GM21825 (cell line): ENCODE measurements around the gene ATP13A3.

Experiments used
- ATAC-seq: cut with Tn5 transposase; IDR thresholded peaks from one replicate; pipeline ENCODE4 v1.9.1; 2021; ENCODE audit warnings: mild to moderate bottlenecking, moderate library complexity; ENCODE audit not compliant: unreplicated experiment

ATP13A3 gene

DNA sequence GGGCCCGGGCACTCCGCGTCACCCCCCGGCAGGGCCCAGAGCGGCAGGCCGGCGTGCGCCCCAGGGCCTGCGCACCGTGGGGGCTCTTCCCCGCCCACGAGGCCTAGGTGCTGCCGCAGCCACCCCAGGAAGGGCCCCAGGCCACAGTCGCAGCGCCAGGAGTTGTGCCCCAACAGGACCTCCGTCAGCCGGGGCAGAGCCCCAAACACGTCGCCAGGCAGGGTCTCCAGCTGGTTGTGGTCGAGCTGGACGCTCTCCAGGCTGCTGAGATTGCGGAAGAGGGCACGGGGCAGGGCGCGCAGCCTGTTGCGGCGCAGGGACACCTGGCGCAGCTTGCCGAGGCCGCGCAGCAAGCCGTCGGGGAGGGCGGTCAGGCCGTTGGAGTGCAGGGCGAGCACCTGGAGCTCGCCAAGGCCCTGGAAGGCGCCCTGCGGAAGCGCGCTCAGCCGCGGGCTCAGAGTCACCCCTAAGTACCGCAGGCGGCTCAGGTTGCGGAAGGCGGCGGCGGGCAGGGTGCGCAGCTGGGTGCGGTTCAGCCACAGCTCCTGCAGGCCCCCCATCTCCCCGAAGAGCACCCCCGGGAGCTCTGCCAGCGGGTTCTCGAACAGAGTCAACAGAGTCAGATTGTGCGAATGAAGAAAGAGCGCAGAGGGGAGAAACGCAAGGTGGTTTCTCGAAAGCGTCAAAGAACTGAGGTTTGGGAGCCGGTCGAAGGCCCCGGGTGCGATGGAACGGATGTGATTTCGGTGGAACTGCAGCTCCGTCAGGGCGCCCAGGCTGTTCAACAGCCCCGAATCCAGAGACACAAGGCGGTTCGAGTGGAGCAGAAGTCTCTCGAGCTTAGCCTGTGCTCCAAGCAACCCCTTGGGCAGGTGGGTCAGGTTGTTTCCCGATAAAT is 89.7 kb downstream of the ATP13A3 start:
- no peak for ATAC-seq

- ATAC-seq, result no peak
Measured at GRCh38 chr3:194396539-194396858, 90.3 kb downstream of the ATP13A3 start.

- ATAC-seq, result no peak
Measured at GRCh38 chr3:194395778-194396538, 90.8 kb downstream of the ATP13A3 start.

DNA sequence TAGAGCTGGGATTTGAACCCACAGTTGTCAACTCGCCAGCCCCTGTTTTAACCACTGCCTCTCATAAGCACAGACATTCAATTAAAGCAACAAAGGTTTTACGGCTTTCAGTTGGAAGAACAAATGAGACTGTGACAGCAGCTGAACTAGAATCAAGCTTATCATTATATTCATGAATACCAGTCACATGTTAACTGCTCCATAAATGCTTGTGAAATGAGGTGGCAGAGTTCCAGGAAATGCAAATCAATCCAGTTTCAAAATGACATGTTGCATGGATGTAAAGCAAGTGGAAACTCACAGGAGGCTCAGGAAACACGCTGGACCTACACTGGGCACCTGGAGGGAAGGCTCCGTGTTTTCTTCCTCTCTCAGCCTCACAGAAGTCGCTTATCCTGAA is 91.6 kb downstream of the ATP13A3 start:
- no peak for ATAC-seq

DNA sequence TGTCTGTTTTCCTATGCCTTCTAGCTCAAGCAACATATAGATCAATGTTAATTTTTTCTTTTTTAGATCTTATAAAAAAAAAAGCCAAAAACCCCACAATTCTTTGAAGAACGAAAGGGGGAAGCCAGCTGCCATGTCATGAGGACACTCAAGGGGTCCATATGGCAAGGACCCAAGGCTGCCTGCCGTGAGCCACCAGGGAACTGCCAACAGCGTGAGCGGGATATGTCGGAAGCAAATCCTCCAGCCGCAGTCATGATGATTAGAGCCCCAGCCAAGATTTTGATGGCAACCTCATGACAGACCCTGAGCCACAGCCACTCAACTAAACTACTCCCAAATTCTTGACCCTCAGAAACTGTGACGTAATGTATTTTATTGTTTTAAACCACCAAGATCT is 94.2 kb downstream of the ATP13A3 start:
- no peak for ATAC-seq

- no peak for ATAC-seq
Measured at GRCh38 chr3:194390835-194391234, 96.0 kb downstream of the ATP13A3 start.

GRCh38 chr3:194389269-194389668 is 97.5 kb downstream of the ATP13A3 start:
- ATAC-seq, result no peak

- ATAC-seq, result no peak
Measured at GRCh38 chr3:194387926-194388418, 98.8 kb downstream of the ATP13A3 start.

DNA sequence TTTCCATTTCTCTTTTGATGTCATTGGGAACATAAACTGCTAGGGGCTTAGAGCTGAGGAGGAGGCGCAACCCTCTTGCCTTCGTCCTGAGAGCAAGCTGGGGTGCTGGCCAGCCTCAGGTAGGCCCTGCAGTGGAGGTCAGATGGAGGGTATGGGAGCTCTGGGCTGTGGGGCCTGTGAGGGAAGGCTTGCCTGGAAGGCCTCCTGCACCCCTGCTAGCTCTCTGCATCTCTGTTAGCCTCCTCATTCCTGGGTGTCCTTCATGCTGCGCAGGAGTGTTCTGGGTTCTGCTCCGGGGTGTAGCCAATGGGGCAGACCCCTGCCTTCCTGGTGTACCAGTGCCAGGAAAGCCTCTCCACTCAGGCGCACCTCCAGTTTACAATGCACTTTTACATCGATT is 99.5 kb downstream of the ATP13A3 start:
- no peak for ATAC-seq

DNA sequence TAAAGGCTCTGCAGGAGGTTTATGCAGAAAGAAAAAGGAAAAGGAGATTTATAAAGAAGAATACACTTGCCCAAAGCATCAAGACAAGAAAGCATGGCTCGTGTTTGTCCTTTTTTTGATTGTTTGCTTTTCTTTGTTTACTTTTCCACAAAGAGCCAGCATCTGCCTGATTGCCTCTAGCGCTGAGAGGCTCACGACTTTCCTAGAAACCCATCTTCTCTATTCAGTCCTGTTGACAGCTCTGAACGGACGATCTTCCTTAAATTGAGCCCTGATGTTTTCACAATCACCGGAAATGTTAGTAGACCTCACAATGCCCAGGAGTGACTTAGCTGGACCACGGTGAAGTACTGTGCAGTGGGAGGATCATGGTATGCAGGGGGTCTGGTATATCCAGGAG is 100.2 kb downstream of the ATP13A3 start:
- ATAC-seq, result no peak

GRCh38 chr3:194386066-194386465 is 100.7 kb downstream of the ATP13A3 start:
- no peak for ATAC-seq

DNA sequence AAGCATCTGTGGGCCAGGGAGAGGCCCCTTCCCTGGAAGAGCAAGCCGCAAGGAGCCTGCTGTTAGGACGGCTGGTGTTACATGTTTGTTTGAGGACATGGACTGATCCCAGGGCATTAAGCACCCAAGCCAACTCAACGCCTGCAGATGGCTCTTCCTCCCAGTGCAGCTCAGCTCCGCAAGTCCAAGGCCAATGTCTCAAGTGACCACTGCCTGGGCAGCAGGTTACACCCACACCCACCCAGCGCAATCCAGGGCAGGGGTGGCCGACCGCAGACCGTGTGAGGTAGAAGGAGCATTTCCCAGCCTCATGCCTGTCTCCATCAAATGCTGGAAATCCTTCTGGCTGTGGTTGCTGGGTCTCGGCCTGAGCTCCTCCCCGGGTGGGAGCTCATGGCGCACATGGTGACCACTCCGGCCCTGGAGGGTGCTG is 102.2 kb downstream of the ATP13A3 start:
- no peak for ATAC-seq

GRCh38 chr3:194384156-194384555 is 102.6 kb downstream of the ATP13A3 start:
- ATAC-seq, result no peak

- no peak for ATAC-seq
Measured at GRCh38 chr3:194383276-194383940, 103.4 kb downstream of the ATP13A3 start.

GRCh38 chr3:194382892-194383223 is 103.9 kb downstream of the ATP13A3 start:
- ATAC-seq, result no peak

GRCh38 chr3:194382196-194382891 is 104.5 kb downstream of the ATP13A3 start:
- no peak for ATAC-seq

GRCh38 chr3:194381460-194381875 is 105.3 kb downstream of the ATP13A3 start:
- ATAC-seq, result no peak

DNA sequence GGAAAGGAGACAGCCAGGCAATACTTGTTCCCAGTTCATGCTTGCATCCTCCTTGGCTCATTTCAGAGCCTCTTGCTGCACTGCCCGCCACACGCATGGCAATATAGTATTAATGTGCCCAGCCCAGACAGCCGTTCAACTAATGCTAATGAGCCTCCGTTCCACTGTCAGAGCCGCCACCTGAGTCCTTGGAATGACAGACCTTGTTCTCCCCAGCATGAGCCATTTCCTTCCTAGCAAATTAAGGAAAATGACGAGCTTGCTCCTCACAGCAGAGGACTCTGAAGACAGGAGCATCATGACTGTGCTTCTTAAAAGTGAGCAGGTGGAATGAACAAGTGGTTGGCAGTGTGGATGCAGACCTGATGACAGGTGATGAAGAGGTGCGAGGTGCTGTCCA is 106.5 kb downstream of the ATP13A3 start:
- ATAC-seq, result no peak

- ATAC-seq, result no peak
Measured at GRCh38 chr3:194379651-194380050, 107.2 kb downstream of the ATP13A3 start.

- ATAC-seq, result no peak
Measured at GRCh38 chr3:194379231-194379630, 107.6 kb downstream of the ATP13A3 start.

DNA sequence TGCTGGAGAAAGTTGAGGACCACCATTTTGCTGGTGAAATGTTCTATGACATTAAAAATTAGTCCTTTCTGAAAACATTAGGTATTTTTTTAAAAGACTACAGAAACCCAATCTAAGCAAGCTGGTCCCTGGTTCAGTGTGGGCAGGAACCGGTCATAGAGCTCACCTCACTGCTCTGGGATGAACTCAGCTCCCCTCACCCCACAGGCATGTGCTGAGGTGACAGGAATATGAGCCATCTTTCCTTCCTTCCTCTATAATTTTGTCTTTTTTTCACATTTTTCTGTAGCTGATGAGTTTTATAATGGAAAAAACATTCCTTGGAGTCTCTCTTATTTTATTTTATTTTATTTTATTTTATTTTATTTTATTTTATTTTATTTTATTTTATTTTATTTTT is 109.1 kb downstream of the ATP13A3 start:
- no peak for ATAC-seq
